Calu3 (cell line): ENCODE measurements around the gene NMRK1. TPM values are rescaled to one million over a fixed set of nuclear protein-coding genes. Genes with fewer than 3 reads are reported as not detected.

Source experiments
- BruUV-seq: library from RNA; stranded (reverse); fragments of 400-500 nt; replicated peaks from 2 replicates; lab custom pipeline; 2021; lab: Mats Ljungman, UMichigan
- CTCF ChIA-PET: fragments of 300-600 bp; sonication (Branson Sonifier 250); formaldehyde crosslinking; loops from one replicate; lab custom pipeline; 2022; ENCODE audit warnings: antibody characterized with exemption; lab: Charles Lee
- DNase-seq: peaks from one replicate; pipeline ENCODE4 v3.0.0; 2022
- H3K27ac Mint-ChIP-seq: one replicate; pipeline ENCODE4 v1.8.0; 2022; ENCODE audit warnings: mixed read lengths; ENCODE audit not compliant: unreplicated experiment
- H3K27me3 Mint-ChIP-seq: one replicate; pipeline ENCODE4 v1.8.0; 2022; ENCODE audit warnings: mixed read lengths; ENCODE audit not compliant: unreplicated experiment
- H3K36me3 Mint-ChIP-seq: one replicate; pipeline ENCODE4 v1.8.0; 2022; ENCODE audit warnings: mild to moderate bottlenecking, moderate library complexity, mixed read lengths; ENCODE audit not compliant: insufficient read depth, unreplicated experiment
- H3K4me1 Mint-ChIP-seq: one replicate; pipeline ENCODE4 v1.8.0; 2022; ENCODE audit warnings: mild to moderate bottlenecking, low read depth, mixed read lengths; ENCODE audit not compliant: unreplicated experiment
- H3K4me3 Mint-ChIP-seq: one replicate; pipeline ENCODE4 v1.8.0; 2022; ENCODE audit warnings: mild to moderate bottlenecking, low read depth, moderate library complexity, mixed read lengths; ENCODE audit not compliant: unreplicated experiment
- H3K9me3 Mint-ChIP-seq: one replicate; pipeline ENCODE4 v1.8.0; 2022; ENCODE audit warnings: low read depth, mixed read lengths; ENCODE audit not compliant: unreplicated experiment
- intact Hi-C: fragments of 100-400 bp; cut with micrococcal nuclease; formaldehyde crosslinking; loops from one replicate; pipeline ENCODE4 v1.10.0; 2022; ENCODE audit not compliant: unreplicated experiment
- total RNA-seq: library from RNA; stranded (reverse); gene quantifications from 2 replicates; pipeline ENCODE4 v1.2.3, GENCODE V29; 2022
- TF ChIP-seq, protein P1 (sequence below): fragments of 200-600 bp; IDR thresholded peaks from one replicate; pipeline ENCODE4 v1.8.0; 2022; ENCODE audit warnings: antibody characterized with exemption; ENCODE audit not compliant: unreplicated experiment

NMRK1 gene
- total RNA-seq, 1 experiment from 2014 or later = 12.4 TPM

DNA sequence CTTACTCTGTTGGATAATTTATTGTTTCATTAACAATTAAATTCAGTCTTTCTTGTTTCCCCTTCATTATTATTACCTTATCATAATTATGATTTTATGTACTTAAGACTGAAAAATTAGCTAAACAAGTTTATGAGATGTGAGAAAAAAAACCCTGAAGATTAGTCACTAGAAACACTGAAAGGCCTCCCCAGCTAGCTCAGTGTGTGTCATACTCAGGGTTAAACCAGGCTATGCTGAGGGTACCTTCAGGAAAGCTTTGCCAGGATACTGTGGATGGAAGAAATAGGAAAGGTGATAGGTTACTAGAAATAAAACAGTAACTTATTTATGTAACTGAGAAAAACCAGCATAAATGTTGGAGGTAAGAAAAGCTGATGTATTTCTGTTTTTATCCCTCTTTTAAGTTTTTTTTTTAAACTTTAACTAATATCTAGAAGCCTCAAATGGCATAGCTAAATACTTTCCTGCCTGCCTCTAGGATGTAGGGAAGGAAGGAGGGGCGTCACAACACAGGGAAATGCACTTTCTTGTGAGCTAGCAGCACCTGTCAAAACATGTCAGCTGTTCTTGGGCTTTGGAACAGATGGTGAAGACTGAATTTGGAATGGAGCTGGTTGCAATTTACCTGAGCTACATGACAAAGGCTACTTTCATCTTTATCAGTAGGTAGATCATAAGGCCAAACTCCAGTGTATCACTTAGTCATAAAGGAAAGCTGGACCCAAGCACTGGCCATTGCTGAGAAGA is 24.2 kb downstream of the NMRK1 start:
- no peak overlapping the region for H3K27ac Mint-ChIP-seq
- TF ChIP-seq, protein P1, sequence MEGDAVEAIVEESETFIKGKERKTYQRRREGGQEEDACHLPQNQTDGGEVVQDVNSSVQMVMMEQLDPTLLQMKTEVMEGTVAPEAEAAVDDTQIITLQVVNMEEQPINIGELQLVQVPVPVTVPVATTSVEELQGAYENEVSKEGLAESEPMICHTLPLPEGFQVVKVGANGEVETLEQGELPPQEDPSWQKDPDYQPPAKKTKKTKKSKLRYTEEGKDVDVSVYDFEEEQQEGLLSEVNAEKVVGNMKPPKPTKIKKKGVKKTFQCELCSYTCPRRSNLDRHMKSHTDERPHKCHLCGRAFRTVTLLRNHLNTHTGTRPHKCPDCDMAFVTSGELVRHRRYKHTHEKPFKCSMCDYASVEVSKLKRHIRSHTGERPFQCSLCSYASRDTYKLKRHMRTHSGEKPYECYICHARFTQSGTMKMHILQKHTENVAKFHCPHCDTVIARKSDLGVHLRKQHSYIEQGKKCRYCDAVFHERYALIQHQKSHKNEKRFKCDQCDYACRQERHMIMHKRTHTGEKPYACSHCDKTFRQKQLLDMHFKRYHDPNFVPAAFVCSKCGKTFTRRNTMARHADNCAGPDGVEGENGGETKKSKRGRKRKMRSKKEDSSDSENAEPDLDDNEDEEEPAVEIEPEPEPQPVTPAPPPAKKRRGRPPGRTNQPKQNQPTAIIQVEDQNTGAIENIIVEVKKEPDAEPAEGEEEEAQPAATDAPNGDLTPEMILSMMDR = no peak
- DNase-seq = no peak

DNA sequence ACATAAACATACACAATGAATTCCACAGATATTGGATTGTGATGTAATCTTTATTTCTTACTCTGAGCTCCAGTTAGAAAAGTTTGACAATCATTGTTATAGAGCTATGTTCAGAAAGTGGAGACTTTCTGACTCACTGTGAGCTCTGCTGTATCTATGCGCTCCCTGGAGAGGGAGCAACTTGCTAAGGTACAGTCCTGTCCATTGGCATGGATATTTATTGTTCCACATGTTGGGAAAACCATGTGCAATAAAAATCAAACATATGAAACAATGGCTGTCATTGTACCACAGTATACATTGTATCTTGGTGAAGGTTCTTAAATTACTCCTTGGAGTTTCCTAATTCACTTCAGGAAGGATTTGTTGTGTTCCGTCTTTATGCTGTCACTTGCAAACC is 26.8 kb downstream of the NMRK1 start:
- H3K4me1 Mint-ChIP-seq = no peaks in the 10 kb centered on the region
- H3K36me3 Mint-ChIP-seq = no peaks in the 10 kb centered on the region
- H3K9me3 Mint-ChIP-seq = no peaks in the 10 kb centered on the region
- no peak for DNase-seq
- H3K4me3 Mint-ChIP-seq = no peak overlapping the region
- BruUV-seq = no TSS peak
- CTCF ChIA-PET = no interaction called here
- no peaks in the 10 kb centered on the region for H3K27me3 Mint-ChIP-seq
- TF ChIP-seq, protein P1 = no peak
- intact Hi-C loops = no loop called here
- no peak overlapping the region for H3K27ac Mint-ChIP-seq

More for the DNA sequence above, 24.2 kb downstream of the NMRK1 start:
- BruUV-seq = no TSS peak
- H3K4me3 Mint-ChIP-seq = no peak overlapping the region
- intact Hi-C loops = no loop called here
- CTCF ChIA-PET = no interaction called here
- H3K27me3 Mint-ChIP-seq = no peaks in the 10 kb centered on the region
- H3K9me3 Mint-ChIP-seq = no peaks in the 10 kb centered on the region
- H3K36me3 Mint-ChIP-seq = no peaks in the 10 kb centered on the region
- H3K4me1 Mint-ChIP-seq = no peaks in the 10 kb centered on the region

DNA sequence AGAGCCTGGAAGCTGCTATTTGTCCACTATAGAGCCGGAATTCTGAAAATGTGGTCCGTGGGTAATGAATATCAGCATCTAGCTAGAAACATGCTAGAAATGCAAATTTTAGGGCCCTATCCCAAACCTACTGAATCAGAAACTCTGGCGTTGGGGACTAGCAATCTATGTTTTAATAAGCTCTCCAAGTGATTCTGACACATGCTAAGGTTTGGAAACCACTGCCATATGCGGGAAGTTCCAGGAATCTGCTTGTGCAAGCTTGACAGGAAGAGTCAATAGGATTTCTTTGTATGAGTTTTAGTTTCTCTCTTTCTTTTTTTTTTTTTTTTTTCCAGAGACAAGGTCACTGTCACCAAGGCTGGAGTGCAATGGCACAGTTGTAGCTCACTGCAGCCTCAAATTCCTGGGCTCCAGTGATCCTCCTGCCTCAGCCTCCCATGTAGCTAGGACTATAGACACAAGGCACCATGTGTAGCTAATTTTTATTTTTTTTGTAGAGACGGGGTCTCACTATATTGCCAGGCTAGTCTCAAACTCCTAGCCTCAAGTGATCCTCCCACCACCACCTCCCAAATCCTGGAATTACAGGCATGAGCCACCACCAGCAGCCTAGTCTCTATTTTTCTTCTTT is 33.5 kb downstream of the NMRK1 start:
- H3K9me3 Mint-ChIP-seq = no peaks in the 10 kb centered on the region
- H3K4me1 Mint-ChIP-seq = no peaks in the 10 kb centered on the region
- BruUV-seq = no TSS peak
- no peak overlapping the region for H3K4me3 Mint-ChIP-seq
- H3K27ac Mint-ChIP-seq = no peak overlapping the region
- no peaks in the 10 kb centered on the region for H3K27me3 Mint-ChIP-seq
- CTCF ChIA-PET = no interaction called here
- intact Hi-C loops = no loop called here
- DNase-seq = no peak
- TF ChIP-seq, protein P1 = no peak
- H3K36me3 Mint-ChIP-seq = no peaks in the 10 kb centered on the region

DNA sequence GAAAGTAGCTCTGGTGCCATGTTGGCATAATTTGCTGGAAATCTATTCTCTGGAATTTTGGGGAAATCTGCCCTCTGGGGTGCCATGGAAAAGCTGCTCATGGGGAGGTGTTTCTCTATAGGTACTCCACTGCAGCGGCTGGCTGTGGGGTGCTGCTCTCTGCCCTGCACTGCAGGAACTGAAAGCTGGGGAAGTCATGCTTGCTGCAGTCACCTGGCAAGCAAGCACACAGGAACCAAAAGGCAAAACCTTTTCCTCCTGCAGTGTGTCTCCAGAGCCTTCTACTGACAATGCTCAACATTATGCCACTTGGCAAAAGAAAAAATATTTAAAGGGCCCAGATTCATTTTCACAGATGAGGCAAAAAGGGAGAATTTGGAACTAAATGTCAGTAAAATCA is 34.1 kb downstream of the NMRK1 start:
- H3K36me3 Mint-ChIP-seq = no peaks in the 10 kb centered on the region
- DNase-seq = no peak
- TF ChIP-seq, protein P1 = no peak
- CTCF ChIA-PET = no interaction called here
- intact Hi-C loops = no loop called here
- BruUV-seq = no TSS peak
- no peaks in the 10 kb centered on the region for H3K27me3 Mint-ChIP-seq
- no peak overlapping the region for H3K4me3 Mint-ChIP-seq
- H3K4me1 Mint-ChIP-seq = no peaks in the 10 kb centered on the region
- H3K27ac Mint-ChIP-seq = no peak overlapping the region
- no peaks in the 10 kb centered on the region for H3K9me3 Mint-ChIP-seq
